Cardiac septum (tissue), 1 donor: Measurements from ENCODE around the gene OSBPL7. TPM values are rescaled to one million over a fixed set of nuclear protein-coding genes. Genes with fewer than 3 reads are reported as not detected.
A peak's percentile ranks its signal among the peaks of the same experiment; 100 is the strongest.

Experiments used
- DNase-seq: peaks from one replicate; pipeline ENCODE4 v3.0.0-alpha.2; 2020; ENCODE audit warnings: low spot score
- intact Hi-C: fragments of 100-400 bp; cut with DNase I; formaldehyde crosslinking; loops from one replicate; pipeline ENCODE4 v1.14.0; 2022
- long read RNA-seq: library from polyadenylated mRNA; unstranded; transcript quantifications from one replicate; pipeline ENCODE4 v2.0.0, GENCODE V29; 2021
- total RNA-seq: library from RNA; stranded (reverse); fragmentation: NEBNext Ultra II Directional; extraction: Animal tissue kit (Norgen Biotek cat#: 25700); gene quantifications from one replicate; pipeline ENCODE4 v1.2.1, GENCODE V29; 2021
- donor health status: DM: no; HTN: no; CAD: no.

The OSBPL7 gene, protein sequence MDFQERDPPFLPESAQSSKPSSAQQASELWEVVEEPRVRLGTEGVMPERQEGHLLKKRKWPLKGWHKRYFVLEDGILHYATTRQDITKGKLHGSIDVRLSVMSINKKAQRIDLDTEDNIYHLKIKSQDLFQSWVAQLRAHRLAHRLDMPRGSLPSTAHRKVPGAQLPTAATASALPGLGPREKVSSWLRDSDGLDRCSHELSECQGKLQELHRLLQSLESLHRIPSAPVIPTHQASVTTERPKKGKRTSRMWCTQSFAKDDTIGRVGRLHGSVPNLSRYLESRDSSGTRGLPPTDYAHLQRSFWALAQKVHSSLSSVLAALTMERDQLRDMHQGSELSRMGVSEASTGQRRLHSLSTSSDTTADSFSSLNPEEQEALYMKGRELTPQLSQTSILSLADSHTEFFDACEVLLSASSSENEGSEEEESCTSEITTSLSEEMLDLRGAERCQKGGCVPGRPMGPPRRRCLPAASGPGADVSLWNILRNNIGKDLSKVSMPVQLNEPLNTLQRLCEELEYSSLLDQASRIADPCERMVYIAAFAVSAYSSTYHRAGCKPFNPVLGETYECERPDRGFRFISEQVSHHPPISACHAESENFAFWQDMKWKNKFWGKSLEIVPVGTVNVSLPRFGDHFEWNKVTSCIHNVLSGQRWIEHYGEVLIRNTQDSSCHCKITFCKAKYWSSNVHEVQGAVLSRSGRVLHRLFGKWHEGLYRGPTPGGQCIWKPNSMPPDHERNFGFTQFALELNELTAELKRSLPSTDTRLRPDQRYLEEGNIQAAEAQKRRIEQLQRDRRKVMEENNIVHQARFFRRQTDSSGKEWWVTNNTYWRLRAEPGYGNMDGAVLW
- total RNA-seq = 8.7 TPM
- long read RNA-seq, partial matches to known transcripts = 0 of 1 reads
- long read RNA-seq, other reads (novel, unspliced or antisense) = 0 of 1 reads

DNA sequence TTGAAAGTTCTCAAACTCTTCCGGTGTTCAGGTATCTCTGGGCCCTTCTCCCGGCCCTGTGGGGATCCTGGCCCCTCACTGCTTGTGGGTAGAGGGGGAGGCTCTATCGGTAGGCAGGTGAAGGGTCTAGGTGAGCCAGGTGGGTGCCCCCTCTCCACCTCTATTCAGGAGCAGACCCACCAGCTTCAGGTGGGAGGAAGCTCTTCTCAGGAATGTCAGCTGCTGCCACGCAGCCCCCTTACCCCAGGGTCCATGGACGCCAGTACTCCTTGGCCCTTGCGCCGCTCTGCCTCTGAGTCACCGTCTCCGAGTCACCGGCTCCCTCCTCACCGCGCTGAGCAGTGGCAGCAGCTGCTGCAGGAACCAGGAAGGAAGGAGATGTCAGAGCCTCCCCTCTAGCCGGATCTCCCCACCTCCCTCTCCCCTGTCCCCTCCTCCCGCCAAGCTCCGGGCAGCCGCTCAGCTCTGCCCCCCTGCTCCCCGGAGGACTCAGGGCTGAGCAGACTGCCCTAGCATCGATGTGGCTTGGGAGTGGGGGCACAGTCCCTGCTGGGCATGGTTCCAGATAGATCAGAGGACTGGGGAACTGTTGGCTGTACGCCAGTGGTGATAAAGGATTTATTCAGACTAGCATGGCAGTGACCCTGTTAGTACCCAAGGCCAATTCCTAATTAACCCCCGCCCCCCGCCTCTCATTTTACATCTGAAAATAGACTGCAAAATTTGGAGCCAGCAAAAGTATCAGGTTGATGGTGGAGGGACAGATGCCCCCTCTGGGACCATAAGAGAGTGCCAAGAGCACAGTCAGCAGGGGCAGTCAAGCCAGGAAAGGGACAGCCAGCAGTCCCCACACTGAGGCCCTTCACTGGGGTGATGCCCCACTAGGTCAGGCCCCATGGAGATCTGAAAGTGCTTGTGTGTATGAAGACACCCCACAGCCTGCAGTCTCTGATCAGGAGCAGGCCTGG lies at the start of gene OSBPL7:
OSBPL7 (minus strand) TSS at position 371 of the 968 bp plus-strand sequence. CDS start 1,516 bp downstream, outside the sequence.
- intact Hi-C loops = no loop called here
- DNase-seq = peak; percentile 84

DNA sequence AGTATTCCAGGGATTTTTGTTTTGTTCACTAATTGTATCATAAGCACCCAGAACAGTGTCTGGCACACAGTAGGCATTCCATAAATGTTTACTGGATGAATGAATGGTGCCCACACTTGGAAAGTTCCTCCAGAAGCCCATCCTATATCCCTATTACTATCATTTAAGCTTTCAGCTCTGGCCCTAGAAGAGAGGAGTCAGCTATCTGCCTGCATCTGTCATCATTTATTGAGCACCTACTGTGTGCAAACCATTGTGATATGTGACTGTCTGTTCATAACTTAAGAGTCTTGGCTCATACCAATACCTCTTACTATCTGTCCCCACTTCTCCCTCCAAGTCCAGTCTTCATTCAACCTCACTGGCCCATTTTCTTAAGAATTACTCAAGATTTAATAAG lies 49.5 kb upstream of the OSBPL7 start:
- intact Hi-C loops = no loop called here
- no peak for DNase-seq

DNA sequence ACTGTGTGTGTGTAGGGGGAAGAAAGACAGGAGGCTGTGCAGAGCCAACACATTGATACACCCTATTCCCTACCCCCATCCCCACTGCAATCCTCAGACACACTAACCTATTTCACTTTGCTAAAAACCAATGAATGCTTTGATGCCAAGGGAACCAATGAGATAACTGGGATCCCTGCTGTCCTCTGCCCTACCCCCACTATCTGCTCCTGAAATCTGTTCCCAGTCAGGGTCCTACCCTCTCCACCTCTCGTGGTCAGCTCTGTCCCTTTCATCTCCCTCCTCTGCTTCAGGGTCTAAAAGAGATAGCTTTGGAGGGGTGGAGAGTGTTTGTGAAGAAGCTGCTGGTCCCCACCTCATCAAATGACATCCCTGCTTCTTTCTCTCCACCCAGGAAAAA lies 48.5 kb upstream of the OSBPL7 start:
- no peak for DNase-seq
- intact Hi-C loops = no loop called here

DNA sequence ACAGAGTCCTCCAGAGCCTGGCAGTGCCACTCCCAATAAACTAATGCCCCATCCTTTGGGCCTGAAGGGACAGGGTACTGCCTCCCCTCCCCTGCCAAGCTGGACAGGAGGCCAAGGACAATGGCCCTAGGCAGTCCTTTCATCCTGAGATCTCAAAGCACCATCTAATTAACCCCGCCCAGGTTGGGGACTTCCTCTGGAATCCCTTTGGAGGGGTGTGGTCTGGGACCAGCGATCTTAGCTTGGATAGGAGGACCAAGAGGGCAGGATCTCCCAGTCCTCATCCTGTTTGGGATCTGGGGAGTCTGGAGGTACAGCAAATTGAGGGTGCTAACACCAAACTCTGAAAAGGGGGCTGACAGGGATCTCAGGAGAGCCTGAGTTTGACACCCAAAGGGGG lies 47.5 kb upstream of the OSBPL7 start:
- intact Hi-C loops = no loop called here
- DNase-seq = no peak

DNA sequence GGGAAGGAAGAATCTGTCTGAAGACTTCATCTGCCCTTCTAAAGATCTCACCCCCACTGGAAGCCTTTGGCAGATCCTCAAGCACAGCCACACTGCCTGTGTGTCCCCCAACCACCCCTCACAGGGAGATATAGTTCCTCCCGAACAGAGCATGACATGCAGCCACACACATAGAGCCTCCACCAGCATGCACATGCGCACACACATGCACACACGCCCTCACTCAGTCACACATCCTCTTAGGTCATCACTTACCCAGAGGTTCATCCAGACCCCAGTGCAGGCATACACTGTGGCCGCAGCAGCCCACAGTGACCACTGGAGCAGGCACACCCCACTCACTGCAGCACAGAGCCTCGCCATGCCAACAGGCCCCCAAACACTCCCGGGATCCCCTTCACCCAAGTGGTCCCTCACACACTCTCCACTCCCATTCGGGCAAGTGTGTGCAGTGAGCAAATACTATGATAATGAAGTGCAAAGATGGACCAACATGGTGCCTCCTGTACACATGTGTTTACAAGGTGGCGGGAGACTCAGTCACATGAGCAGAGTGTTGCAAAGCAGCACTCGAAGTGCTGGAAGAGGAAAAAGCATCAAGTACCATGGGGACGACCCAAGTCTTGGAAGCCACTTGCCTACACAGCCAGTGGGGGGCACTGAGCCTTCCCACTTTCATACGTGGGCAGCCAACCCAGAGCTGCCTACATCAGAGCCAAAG lies 46.4 kb upstream of the OSBPL7 start:
- DNase-seq = no peak
- intact Hi-C loops = no loop called here

DNA sequence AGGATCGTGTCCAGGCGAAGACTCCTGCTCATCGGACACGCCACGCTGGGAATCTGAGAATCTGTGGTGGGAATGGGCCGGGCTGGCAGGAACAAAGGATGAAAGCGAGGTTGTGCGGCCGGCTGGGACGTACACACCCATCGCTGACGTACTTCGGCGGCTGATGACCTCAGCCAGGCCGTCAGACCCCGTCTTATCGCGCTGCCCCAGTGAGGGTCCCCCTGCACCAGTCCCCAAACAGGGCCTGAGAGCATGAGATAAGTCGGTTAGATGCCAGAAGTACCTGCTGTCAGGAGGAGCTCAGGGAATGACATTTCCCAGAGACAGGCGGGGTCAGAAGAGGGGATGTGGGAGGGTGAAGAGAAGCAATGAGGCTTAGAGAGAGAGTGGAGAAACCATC lies 45.3 kb upstream of the OSBPL7 start:
- no peak for DNase-seq

DNA sequence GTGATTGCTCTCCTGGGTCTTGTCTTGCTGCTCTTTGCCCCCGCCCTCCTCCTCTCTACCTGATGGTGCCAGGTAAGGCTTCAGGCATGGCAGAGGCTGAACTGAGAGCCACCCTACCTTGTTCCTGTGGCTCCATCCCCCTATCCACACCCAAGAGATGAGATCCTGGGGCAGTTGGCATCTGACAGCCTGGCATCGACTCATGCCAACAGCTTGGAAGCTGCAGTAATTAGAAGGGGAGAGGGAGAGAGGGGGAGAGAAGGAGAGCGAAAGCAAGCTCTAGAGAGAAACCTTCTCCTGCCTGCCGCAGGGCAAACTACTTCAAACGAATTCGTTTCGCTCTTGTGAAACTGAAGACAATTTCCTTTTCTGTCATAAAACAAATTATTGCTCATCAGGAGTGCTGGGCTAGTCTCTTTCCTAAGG lies 43.2 kb upstream of the OSBPL7 start:
- intact Hi-C loops = no loop called here
- DNase-seq = no peak

More for the DNA sequence above, 45.3 kb upstream of the OSBPL7 start:
- intact Hi-C loops = no loop called here

DNA sequence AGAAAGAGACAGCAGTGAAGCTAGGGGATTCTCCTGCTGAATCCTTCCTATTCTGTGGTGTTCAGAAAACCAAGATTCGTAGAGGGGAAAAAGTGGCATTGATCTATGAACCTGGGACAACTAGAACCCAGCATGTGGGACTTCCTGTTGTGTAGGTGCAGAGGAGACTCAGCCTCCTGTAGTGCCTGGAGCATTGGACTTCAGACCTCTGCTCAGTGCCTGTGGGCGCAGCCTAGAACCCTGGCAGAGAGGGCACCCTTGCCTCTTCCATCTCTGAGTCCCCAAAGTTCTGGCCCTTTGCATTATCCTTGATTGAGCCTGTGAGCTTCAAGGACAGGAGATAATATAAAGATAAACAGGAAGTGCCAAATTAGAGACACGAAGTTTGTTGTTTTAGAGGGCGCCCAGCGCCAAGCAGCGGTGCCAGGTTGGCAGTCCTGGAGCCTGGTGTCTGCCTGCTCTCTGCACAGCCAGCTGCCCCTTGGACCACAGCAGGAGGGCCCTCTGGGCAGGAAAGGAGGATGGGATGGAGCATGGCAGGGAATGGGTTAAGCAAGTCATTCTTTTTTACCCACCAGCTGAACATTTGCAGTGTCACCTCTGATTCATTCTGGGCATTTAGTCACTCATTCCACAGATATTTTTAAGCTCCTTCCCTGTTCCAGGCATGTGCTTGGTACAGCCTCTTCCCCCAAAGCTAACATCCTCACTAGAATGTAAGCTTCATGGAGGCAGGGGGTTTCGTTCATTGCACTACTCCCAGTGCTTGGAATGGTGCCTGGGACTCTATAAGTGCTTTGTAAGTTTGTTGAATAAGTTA lies 41.2 kb upstream of the OSBPL7 start:
- no peak for DNase-seq
- intact Hi-C loops = no loop called here

DNA sequence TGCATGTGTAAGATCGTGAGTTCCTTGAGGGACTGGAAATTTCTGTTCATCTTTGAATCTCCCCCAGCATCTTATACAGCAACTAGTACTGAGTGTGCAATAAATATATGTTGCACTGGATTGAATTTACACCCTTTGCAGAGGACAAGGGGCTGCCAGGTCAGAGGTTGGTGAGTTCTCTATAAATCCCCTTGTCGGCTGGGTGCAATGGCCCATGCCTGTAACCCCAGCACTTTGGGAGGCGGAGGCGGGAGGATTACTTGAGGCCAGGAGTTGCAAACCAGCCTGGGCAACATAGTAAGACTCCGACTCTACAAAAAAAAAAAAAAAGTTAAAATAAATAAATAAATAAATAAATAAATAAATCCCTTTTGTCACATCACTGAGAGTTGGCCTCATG lies 38.8 kb upstream of the OSBPL7 start:
- intact Hi-C loops = no loop called here
- DNase-seq = no peak

DNA sequence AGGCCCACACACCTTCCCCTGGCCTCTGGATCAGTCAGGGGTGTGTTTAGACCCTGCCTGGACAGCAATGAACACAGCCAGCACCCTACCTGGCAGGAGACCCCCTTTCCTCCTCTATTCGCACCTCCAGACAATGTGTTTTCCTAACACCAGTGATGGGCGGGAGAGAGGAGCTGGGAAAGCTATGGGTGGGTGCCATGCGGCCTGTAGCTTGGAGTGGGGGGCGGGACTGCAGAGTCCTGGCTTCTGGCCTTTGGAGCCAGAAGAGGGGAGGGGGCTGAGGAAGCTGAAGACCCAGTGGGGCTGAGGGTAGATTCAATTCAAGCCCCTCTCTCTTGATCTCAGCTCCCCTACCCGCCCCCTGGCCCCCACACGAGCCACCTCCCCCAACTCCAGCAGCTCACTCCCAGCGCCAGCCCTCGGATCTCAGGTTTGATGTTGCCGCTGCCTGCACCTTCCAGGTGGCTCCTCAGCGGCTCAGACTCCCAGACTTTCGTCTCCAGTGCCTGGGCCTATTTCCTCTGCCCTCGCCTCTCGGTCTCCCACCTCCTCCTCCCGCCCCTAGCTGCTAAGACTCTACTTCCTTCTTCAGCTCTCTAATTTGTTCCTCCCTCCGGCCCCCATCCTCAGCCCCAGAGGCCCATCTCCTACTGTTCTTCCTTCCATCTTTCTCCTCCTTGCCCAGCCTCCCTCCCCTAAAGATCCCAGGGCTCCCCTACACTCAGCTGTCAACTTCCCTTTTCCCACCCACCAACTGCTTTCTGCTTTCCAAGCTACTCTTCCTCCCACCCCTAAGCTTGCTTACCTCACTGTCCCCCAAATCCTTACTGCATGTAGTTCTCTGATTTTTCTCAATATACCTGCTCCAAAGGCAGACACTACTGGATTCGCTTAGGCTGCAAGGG lies 36.2 kb upstream of the OSBPL7 start:
- intact Hi-C loops = no loop called here
- no peak for DNase-seq

DNA sequence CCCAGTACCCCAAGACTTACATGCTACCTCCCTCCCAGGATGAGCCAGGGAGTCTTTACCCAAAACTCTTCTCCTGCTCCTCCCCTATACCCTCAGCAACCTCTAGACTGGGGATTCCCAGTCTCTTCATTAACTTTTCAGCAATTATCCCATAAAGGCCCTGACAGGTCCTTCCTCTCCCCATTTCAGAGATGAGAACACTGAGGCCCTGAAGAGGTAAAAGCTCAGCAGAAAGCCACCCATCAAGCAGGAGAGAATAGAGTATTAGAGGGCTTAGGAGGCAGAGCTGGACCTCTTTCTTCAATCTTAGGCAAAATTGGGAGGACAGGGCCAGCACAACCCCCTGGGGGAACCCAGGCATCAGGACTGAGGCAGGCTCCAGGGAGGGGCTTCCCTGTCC lies 35.2 kb upstream of the OSBPL7 start:
- DNase-seq = no peak

DNA sequence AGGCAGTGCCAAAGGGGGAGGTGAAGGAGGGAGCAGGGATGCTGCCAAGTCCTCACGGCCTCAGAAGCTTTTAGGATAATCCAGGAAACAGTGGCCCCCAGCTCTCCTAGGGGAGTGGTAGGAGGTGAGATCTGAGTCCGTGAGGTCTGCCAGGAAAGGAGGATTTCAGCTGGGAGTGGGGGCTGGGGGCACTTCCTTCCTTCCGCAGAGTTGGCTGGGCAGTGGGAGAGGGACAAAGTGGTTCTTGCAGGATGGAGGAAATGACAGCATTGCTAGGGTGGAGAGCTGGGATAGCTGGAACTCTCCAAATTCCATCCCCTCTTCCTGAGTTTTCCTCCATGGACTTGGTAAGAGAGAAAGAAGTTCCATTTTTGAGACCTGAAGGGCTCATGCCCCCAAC lies 34.1 kb upstream of the OSBPL7 start:
- intact Hi-C loops = no loop called here
- DNase-seq = no peak

More for the DNA sequence above, 35.2 kb upstream of the OSBPL7 start:
- intact Hi-C loops = no loop called here

DNA sequence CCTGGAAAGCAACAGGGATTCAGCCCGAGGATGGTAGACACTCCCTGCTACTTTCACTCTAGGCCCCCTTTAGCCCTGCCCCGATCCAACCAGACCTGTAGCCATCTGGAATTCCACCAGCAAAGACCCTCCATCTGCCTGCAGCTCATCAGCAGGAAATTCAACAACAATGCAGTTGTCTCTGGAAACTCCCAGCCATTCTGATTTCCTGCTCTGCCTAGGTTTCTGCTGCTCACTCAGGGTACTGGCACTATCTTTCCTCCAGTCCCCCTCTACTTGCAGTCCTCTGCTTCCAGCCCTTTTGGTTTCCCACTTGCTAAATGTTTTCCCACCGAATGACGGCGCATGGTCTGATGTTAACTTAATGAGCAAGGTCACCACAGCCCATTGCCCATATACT lies 32.0 kb upstream of the OSBPL7 start:
- no peak for DNase-seq
- intact Hi-C loops = no loop called here

DNA sequence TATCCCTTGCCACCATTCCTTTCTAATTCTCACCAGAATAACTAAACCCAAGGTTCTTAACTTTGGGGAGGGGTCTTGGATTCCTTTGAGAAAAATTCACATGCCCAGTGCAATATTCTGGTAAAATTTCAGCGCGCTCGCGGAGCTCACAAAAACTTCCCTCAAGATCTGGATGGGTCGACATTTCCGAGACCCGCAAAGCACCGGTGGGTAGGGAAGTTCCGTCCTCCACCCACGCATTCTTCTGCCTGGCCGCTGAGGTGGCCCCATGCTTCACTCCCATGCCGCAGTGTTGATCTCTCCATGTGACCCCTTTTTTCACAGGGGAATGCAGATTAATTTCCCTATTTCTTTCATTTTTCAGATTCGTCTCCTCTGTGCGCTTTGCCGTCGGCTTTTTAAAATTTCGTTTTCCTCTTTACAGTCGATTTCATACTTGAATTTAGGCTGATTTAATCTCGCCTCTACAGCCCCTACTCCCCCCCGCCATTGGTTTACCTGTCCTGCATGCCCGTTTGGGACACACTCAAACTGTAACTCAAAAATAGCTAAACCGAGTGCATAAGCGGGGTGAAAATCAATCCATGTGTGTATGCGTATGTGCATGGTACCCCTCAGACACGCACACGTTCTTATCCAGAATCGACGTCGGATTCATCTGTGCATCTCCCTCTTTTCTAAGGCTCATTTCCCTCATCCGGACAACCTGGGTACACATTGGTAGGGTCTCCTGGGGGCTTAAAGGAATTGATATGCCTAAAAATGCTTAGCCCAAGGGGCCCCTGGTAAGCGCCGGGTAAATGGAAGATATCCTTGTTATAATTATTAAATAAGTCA lies 30.7 kb upstream of the OSBPL7 start:
- intact Hi-C loops = no loop called here
- no peak for DNase-seq

DNA sequence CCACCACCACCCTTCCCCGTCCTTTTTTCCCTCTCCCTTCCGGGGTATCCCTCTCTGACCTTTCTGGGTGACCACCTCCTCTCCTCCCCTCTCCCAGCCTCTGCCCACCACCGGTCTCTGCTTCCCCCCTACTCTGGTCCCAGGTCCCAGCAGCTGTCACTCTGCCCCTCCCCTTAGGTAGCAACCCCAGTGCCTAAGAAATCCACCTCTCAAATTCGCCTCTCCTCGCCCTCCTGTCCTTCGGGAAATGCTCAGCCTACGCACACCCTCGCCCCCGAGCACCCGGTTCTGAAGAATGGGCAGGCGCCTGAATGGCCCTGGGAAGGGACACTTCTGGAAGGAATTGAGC lies 30.1 kb upstream of the OSBPL7 start:
- intact Hi-C loops = no loop called here
- DNase-seq = no peak
